ENCODE measurements around the gene EDA2R.

EDA2R gene, protein sequence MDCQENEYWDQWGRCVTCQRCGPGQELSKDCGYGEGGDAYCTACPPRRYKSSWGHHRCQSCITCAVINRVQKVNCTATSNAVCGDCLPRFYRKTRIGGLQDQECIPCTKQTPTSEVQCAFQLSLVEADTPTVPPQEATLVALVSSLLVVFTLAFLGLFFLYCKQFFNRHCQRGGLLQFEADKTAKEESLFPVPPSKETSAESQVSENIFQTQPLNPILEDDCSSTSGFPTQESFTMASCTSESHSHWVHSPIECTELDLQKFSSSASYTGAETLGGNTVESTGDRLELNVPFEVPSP
- long read RNA-seq: 0 reads

DNA sequence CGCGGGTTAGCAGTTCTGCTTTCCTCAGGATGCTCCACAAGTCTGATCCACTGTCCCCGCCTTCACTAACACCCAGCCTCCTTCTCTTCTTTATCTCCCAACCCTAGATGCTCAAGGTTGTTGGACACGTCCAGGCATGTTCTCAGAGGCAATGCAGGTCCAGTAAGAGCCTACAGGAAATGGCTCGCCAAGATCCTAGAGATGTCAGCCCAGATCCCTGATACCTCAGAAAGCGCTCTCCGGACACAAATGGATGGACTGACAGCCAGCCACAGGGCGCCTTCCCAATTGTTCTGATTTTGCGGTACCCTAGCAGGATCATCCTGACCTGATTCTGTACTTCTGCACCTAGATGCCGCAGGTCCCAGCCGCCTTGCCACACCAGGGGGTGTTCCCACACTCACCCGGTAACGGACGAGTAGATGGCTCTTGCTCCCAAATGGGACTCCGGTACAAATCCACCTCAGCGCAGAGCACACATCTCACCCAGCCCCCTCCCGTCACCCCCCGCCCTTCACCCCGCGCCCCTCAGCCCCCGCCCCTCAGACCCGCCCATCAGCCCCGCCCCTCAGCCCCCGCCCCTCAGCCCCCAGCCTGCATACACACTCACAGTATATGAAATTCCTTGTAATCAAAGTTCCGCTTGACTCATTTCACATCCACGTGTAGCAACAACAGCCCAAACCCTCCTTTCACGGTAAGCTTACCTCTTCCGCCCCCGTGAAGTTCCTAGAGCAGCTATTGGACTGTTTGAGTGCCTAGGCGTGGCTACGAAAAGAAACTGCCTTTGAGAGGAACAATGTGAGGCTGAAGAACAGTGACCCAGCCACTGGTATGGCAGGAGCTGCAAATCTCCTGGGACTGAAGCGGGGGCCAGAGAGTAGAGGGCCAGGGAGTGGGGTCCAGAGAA lies at the start of gene EDA2R:
TSS of gene EDA2R (minus strand) at position 488 of the 910 bp plus-strand sequence. CDS start 23,058 bp downstream, outside the sequence.
- Histone ChIP-seq H3K27ac (replicated peaks) (no peak within 1 kb of the TSS), H3K27me3 (ENCODE audit: insufficient read depth, poor library complexity, severe bottlenecking) (peaks cover 2% of the 10 kb centered on the region), H3K4me3 (replicated peaks; ENCODE audit: insufficient read depth, low read length) (no peak within 1 kb of the TSS)
- DNase-seq (ENCODE audit: low read depth in 1 of 2, low spot score in 1 of 2): no peak
- no peak for TF ChIP-seq SPI1 (IDR thresholded peaks at IDR 0.05; ENCODE audit: borderline replicate concordance, low read depth)
- TF ChIP-seq, protein P1, sequence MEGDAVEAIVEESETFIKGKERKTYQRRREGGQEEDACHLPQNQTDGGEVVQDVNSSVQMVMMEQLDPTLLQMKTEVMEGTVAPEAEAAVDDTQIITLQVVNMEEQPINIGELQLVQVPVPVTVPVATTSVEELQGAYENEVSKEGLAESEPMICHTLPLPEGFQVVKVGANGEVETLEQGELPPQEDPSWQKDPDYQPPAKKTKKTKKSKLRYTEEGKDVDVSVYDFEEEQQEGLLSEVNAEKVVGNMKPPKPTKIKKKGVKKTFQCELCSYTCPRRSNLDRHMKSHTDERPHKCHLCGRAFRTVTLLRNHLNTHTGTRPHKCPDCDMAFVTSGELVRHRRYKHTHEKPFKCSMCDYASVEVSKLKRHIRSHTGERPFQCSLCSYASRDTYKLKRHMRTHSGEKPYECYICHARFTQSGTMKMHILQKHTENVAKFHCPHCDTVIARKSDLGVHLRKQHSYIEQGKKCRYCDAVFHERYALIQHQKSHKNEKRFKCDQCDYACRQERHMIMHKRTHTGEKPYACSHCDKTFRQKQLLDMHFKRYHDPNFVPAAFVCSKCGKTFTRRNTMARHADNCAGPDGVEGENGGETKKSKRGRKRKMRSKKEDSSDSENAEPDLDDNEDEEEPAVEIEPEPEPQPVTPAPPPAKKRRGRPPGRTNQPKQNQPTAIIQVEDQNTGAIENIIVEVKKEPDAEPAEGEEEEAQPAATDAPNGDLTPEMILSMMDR (IDR thresholded peaks at IDR 0.05; ENCODE audit: insufficient read depth, low read length): no peak
- TF ChIP-seq, protein P2, sequence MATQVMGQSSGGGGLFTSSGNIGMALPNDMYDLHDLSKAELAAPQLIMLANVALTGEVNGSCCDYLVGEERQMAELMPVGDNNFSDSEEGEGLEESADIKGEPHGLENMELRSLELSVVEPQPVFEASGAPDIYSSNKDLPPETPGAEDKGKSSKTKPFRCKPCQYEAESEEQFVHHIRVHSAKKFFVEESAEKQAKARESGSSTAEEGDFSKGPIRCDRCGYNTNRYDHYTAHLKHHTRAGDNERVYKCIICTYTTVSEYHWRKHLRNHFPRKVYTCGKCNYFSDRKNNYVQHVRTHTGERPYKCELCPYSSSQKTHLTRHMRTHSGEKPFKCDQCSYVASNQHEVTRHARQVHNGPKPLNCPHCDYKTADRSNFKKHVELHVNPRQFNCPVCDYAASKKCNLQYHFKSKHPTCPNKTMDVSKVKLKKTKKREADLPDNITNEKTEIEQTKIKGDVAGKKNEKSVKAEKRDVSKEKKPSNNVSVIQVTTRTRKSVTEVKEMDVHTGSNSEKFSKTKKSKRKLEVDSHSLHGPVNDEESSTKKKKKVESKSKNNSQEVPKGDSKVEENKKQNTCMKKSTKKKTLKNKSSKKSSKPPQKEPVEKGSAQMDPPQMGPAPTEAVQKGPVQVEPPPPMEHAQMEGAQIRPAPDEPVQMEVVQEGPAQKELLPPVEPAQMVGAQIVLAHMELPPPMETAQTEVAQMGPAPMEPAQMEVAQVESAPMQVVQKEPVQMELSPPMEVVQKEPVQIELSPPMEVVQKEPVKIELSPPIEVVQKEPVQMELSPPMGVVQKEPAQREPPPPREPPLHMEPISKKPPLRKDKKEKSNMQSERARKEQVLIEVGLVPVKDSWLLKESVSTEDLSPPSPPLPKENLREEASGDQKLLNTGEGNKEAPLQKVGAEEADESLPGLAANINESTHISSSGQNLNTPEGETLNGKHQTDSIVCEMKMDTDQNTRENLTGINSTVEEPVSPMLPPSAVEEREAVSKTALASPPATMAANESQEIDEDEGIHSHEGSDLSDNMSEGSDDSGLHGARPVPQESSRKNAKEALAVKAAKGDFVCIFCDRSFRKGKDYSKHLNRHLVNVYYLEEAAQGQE (IDR thresholded peaks at IDR 0.05; ENCODE audit: insufficient replicate concordance, low read depth): no peak
- no peak for TF ChIP-seq POLR2AphosphoS5 (IDR thresholded peaks at IDR 0.05; ENCODE audit: low read depth)
- TF ChIP-seq GABPA (IDR thresholded peaks at IDR 0.05; ENCODE audit: low read depth): no peak

DNA sequence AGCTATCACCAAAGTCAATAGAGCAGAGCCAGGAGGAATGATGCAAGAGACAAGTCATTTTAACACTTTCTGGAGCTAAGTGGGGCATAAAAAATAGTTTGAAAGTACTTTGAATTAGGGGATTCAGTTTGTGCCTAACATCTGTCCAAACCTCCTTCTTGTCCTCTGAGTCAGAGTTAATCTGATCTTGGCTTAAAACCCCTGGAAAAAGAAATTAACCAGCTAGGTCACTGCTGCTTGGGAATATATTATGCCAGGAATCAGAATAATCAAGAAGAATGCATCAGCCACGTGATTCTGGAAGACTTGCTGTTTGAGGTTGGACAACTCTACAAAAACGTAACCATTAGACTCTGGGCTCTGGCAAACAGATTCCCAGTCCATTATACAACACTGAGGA lies 45.3 kb upstream of the EDA2R start:
- DNase-seq (ENCODE audit: low read depth in 1 of 2, low spot score in 1 of 2): no peak
- TF ChIP-seq, protein P2 (IDR thresholded peaks at IDR 0.05; ENCODE audit: insufficient replicate concordance, low read depth): no peak
- TF ChIP-seq, protein P1 (IDR thresholded peaks at IDR 0.05; ENCODE audit: insufficient read depth, low read length): no peak
- TF ChIP-seq GABPA (IDR thresholded peaks at IDR 0.05; ENCODE audit: low read depth) (no peak), SPI1 (IDR thresholded peaks at IDR 0.05; ENCODE audit: borderline replicate concordance, low read depth) (no peak), POLR2AphosphoS5 (IDR thresholded peaks at IDR 0.05; ENCODE audit: low read depth) (no peak)
- Histone ChIP-seq H3K27ac (replicated peaks) (no peak overlapping the region), H3K27me3 (ENCODE audit: insufficient read depth, poor library complexity, severe bottlenecking) (no peaks in the 10 kb centered on the region), H3K4me3 (replicated peaks; ENCODE audit: insufficient read depth, low read length) (no peak overlapping the region)

DNA sequence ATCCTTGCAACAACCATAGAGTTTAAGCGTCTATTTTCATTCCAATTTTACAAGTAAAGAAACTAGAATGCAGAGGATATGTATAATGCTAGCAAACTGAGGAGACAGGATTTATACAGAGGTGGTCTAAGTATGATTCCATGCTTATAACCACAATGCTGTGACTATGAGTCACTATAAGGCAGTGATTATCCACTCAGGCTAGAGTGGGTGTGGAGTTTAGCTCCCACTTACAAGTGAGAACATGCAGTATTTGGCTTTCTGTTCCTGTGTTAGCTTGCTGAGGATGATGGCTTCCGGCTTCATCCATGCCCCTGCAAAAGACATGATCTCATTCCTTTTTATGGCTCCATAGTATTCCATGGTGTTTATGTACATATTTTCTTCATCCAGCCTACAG lies 41.6 kb upstream of the EDA2R start:
- no peak for DNase-seq (ENCODE audit: low read depth in 1 of 2, low spot score in 1 of 2)
- no peak overlapping the region for H3K27ac ChIP-seq (replicated peaks)
- H3K27me3 ChIP-seq (ENCODE audit: insufficient read depth, poor library complexity, severe bottlenecking): no peaks in the 10 kb centered on the region
- TF ChIP-seq SPI1 (IDR thresholded peaks at IDR 0.05; ENCODE audit: borderline replicate concordance, low read depth) (no peak), GABPA (IDR thresholded peaks at IDR 0.05; ENCODE audit: low read depth) (no peak), POLR2AphosphoS5 (IDR thresholded peaks at IDR 0.05; ENCODE audit: low read depth) (no peak)
- TF ChIP-seq, protein P1 (IDR thresholded peaks at IDR 0.05; ENCODE audit: insufficient read depth, low read length): no peak
- TF ChIP-seq, protein P2 (IDR thresholded peaks at IDR 0.05; ENCODE audit: insufficient replicate concordance, low read depth): no peak
- no peak overlapping the region for H3K4me3 ChIP-seq (replicated peaks; ENCODE audit: insufficient read depth, low read length)

All from HL-60 (cell line).